Effector memory CD8-positive, alpha-beta T cell (primary cell): ENCODE data around the gene POTEC.
"Not testable (repeated sequence)": the region's sequence is repeated elsewhere in the genome, so short reads cannot be mapped to it uniquely, and the experiment has no call there.

ENCODE experiments used
- ATAC-seq: fragments of 150-1000 bp; cut with Tn5 transposase; replicated peaks from 2 replicates; pipeline ENCODE4 v1.10.0; 2021; ENCODE audit warnings: mild to moderate bottlenecking, moderate library complexity
- DNase-seq, 3 experiments: peaks; one replicate each; pipeline ENCODE4 v3.0.0; 2021
- H3K27ac Mint-ChIP-seq, 2 donors: one replicate each; pipeline ENCODE4 v1.8.0; 2022; ENCODE audit warnings: mild to moderate bottlenecking in 2 of 2, mixed read lengths in 2 of 2, moderate library complexity in 2 of 2
- H3K27me3 Mint-ChIP-seq, 2 donors: one replicate each; pipeline ENCODE4 v1.8.0; 2022; ENCODE audit warnings: mixed read lengths in 2 of 2
- H3K36me3 Mint-ChIP-seq: one replicate; pipeline ENCODE4 v1.8.0; 2022; ENCODE audit warnings: mild to moderate bottlenecking, moderate library complexity, mixed read lengths; ENCODE audit not compliant: insufficient read depth
- H3K4me1 Mint-ChIP-seq, 2 donors: one replicate each; pipeline ENCODE4 v1.8.0; 2022; ENCODE audit warnings: low read depth in 2 of 2, mixed read lengths in 2 of 2
- H3K4me3 Mint-ChIP-seq, 2 donors: one replicate each; pipeline ENCODE4 v1.8.0; 2022; ENCODE audit warnings: mild to moderate bottlenecking in 2 of 2, mixed read lengths in 2 of 2, moderate library complexity in 2 of 2
- H3K9me3 Mint-ChIP-seq, 2 donors: one replicate each; pipeline ENCODE4 v1.8.0; 2022; ENCODE audit warnings: mixed read lengths in 2 of 2
- total RNA-seq, 9 experiments: gene quantifications; one replicate each; lab custom pipeline; 2026; lab: John Stamatoyannopoulos, UW

The POTEC gene
- 0 to 0.06 (median 0) reads per million in 9 experiments for total RNA-seq

- not testable (repeated sequence) for DNase-seq, H3K36me3 Mint-ChIP-seq, ATAC-seq, H3K27me3 Mint-ChIP-seq, H3K27ac Mint-ChIP-seq, H3K4me3 Mint-ChIP-seq, H3K9me3 Mint-ChIP-seq, H3K4me1 Mint-ChIP-seq
These were observed at the start of gene POTEC for GRCh38 chr18:14543446-14543964. Gene POTEC, minus strand, starts transcription at chr18:14543600. Its CDS starts 454 bp downstream, at chr18:14543146.

GRCh38 chr18:14577971-14578370 lies 34.6 kb upstream of the POTEC start:
- H3K4me3 Mint-ChIP-seq = no peak overlapping the region
- H3K9me3 Mint-ChIP-seq = no peaks in the 10 kb centered on the region
- no peak overlapping the region for H3K27ac Mint-ChIP-seq
- DNase-seq (no peak), ATAC-seq (no peak)
- no peaks in the 10 kb centered on the region for H3K4me1 Mint-ChIP-seq
- H3K27me3 Mint-ChIP-seq = peaks cover 4 to 9% of the 10 kb centered on the region in 2 donors
- no peaks in the 10 kb centered on the region for H3K36me3 Mint-ChIP-seq

GRCh38 chr18:14559502-14559901 lies 16.1 kb upstream of the POTEC start:
- H3K27ac Mint-ChIP-seq, ATAC-seq, H3K36me3 Mint-ChIP-seq: not testable (repeated sequence)

GRCh38 chr18:14531659-14532058 lies 11.7 kb downstream of the POTEC start:
- not testable (repeated sequence) for H3K4me3 Mint-ChIP-seq, DNase-seq, H3K4me1 Mint-ChIP-seq, H3K36me3 Mint-ChIP-seq, H3K27ac Mint-ChIP-seq, H3K9me3 Mint-ChIP-seq, H3K27me3 Mint-ChIP-seq, ATAC-seq

More at GRCh38 chr18:14559502-14559901, 16.1 kb upstream of the POTEC start:
- H3K4me3 Mint-ChIP-seq, H3K4me1 Mint-ChIP-seq, DNase-seq, H3K27me3 Mint-ChIP-seq, H3K9me3 Mint-ChIP-seq: not testable (repeated sequence)

- H3K4me1 Mint-ChIP-seq, H3K36me3 Mint-ChIP-seq, H3K27me3 Mint-ChIP-seq, DNase-seq, H3K4me3 Mint-ChIP-seq, H3K27ac Mint-ChIP-seq, ATAC-seq, H3K9me3 Mint-ChIP-seq: not testable (repeated sequence)
These were observed 32.7 kb downstream of the POTEC start for GRCh38 chr18:14510707-14511106.

GRCh38 chr18:14503691-14504090 lies 39.7 kb downstream of the POTEC start:
- H3K27ac Mint-ChIP-seq, ATAC-seq, H3K36me3 Mint-ChIP-seq, H3K4me1 Mint-ChIP-seq, H3K27me3 Mint-ChIP-seq, DNase-seq, H3K9me3 Mint-ChIP-seq, H3K4me3 Mint-ChIP-seq: not testable (repeated sequence)

GRCh38 chr18:14501894-14502293 lies 41.5 kb downstream of the POTEC start:
- ATAC-seq, H3K9me3 Mint-ChIP-seq, DNase-seq, H3K27me3 Mint-ChIP-seq, H3K4me3 Mint-ChIP-seq, H3K27ac Mint-ChIP-seq, H3K4me1 Mint-ChIP-seq, H3K36me3 Mint-ChIP-seq: not testable (repeated sequence)

GRCh38 chr18:14489256-14490014 lies 54.0 kb downstream of the POTEC start:
- ATAC-seq, H3K9me3 Mint-ChIP-seq: not testable (repeated sequence)

GRCh38 chr18:14488789-14489188 lies 54.6 kb downstream of the POTEC start:
- not testable (repeated sequence) for H3K4me1 Mint-ChIP-seq, H3K9me3 Mint-ChIP-seq, DNase-seq, ATAC-seq, H3K4me3 Mint-ChIP-seq, H3K27ac Mint-ChIP-seq, H3K36me3 Mint-ChIP-seq
- peaks cover 13 to 16% of the 10 kb centered on the region in 2 donors for H3K27me3 Mint-ChIP-seq

More at GRCh38 chr18:14489256-14490014, 54.0 kb downstream of the POTEC start:
- H3K36me3 Mint-ChIP-seq, DNase-seq, H3K27ac Mint-ChIP-seq, H3K4me1 Mint-ChIP-seq, H3K4me3 Mint-ChIP-seq: not testable (repeated sequence)
- H3K27me3 Mint-ChIP-seq = peaks cover 13 to 16% of the 10 kb centered on the region in 2 donors

GRCh38 chr18:14486926-14487580 lies 56.3 kb downstream of the POTEC start:
- not testable (repeated sequence) for H3K27ac Mint-ChIP-seq, H3K9me3 Mint-ChIP-seq, H3K36me3 Mint-ChIP-seq, ATAC-seq, H3K4me3 Mint-ChIP-seq, DNase-seq, H3K4me1 Mint-ChIP-seq
- peaks cover 13 to 14% of the 10 kb centered on the region in 2 donors for H3K27me3 Mint-ChIP-seq

GRCh38 chr18:14479076-14479475 lies 64.3 kb downstream of the POTEC start:
- H3K4me1 Mint-ChIP-seq, ATAC-seq, H3K9me3 Mint-ChIP-seq, H3K27ac Mint-ChIP-seq, H3K36me3 Mint-ChIP-seq, H3K4me3 Mint-ChIP-seq, H3K27me3 Mint-ChIP-seq, DNase-seq: not testable (repeated sequence)

- DNase-seq, H3K27ac Mint-ChIP-seq, H3K27me3 Mint-ChIP-seq, ATAC-seq, H3K4me3 Mint-ChIP-seq, H3K4me1 Mint-ChIP-seq, H3K9me3 Mint-ChIP-seq, H3K36me3 Mint-ChIP-seq: not testable (repeated sequence)
These were observed 67.9 kb downstream of the POTEC start for GRCh38 chr18:14475520-14475919.

GRCh38 chr18:14474752-14475151 lies 68.6 kb downstream of the POTEC start:
- not testable (repeated sequence) for H3K9me3 Mint-ChIP-seq, H3K27ac Mint-ChIP-seq, H3K4me1 Mint-ChIP-seq, H3K4me3 Mint-ChIP-seq, ATAC-seq, H3K36me3 Mint-ChIP-seq, H3K27me3 Mint-ChIP-seq, DNase-seq
